Neural cell (in vitro differentiated cells): ENCODE results near the gene MT1M. TPM values are rescaled to one million over a fixed set of nuclear protein-coding genes. Genes with fewer than 3 reads are reported as not detected.

Experiments
- H2AFZ ChIP-seq: fragments of 200-600, 300-800 bp; sonication (generic), shearing (Covaris generic); 2 replicates; pipeline ENCODE4 v1.6.0; 2014; ENCODE audit warnings: low read depth, mild to moderate bottlenecking, antibody characterized with exemption, low read length, moderate library complexity
- H3F3A ChIP-seq: fragments of 200-600 bp; shearing (Covaris generic); 2 replicates; pipeline ENCODE4 v1.6.1; 2016; ENCODE audit warnings: mild to moderate bottlenecking, moderate library complexity, mixed read lengths, antibody characterized with exemption, low read length; ENCODE audit not compliant: insufficient read depth, poor library complexity, severe bottlenecking
- H3K27ac ChIP-seq: fragments of 200-600, 300-800 bp; sonication (generic), shearing (Covaris generic); 2 replicates; pipeline ENCODE4 v1.5.1; 2014; ENCODE audit warnings: mild to moderate bottlenecking, low read length, moderate library complexity
- H3K27me3 ChIP-seq: fragments of 300-800, 200-600 bp; sonication (generic), shearing (Covaris generic); 2 replicates; pipeline ENCODE4 v1.6.0; 2014; ENCODE audit warnings: mild to moderate bottlenecking, low read depth, low read length, moderate library complexity; ENCODE audit not compliant: insufficient read depth
- H3K36me3 ChIP-seq: fragments of 300-800, 200-600 bp; sonication (generic), shearing (Covaris generic); 2 replicates; pipeline ENCODE4 v1.5.1; 2014; ENCODE audit warnings: mild to moderate bottlenecking, antibody characterized with exemption, low read length, moderate library complexity; ENCODE audit not compliant: insufficient read depth
- H3K4me2 ChIP-seq: fragments of 300-800, 200-600 bp; sonication (generic), shearing (Covaris generic); 2 replicates; pipeline ENCODE4 v1.6.0; 2014; ENCODE audit warnings: mild to moderate bottlenecking, low read length
- H3K4me3 ChIP-seq: fragments of 300-800, 200-600 bp; sonication (generic), shearing (Covaris generic); 2 replicates; pipeline ENCODE4 v1.5.1; 2014; ENCODE audit warnings: mild to moderate bottlenecking, low read length, moderate library complexity
- H3K79me2 ChIP-seq: fragments of 200-600 bp; shearing (Covaris generic); replicated peaks from 2 replicates; pipeline ENCODE4 v1.6.0; 2014; ENCODE audit warnings: mild to moderate bottlenecking, low read length, moderate library complexity; ENCODE audit not compliant: insufficient read depth
- H3K9ac ChIP-seq: fragments of 300-800, 200-600 bp; sonication (generic), shearing (Covaris generic); 2 replicates; pipeline ENCODE4 v1.6.1; 2016; ENCODE audit warnings: mild to moderate bottlenecking, low read length, mixed read lengths
- H3K9me2 ChIP-seq: fragments of 200-600 bp; shearing (Covaris generic); 2 replicates; pipeline ENCODE4 v1.6.1; 2016; ENCODE audit warnings: mild to moderate bottlenecking, low read length, mixed read lengths; ENCODE audit not compliant: insufficient read depth
- H3K9me3 ChIP-seq: fragments of 200-600, 300-800 bp; sonication (generic), shearing (Covaris generic); 2 replicates; pipeline ENCODE4 v1.6.1; 2016; ENCODE audit warnings: mild to moderate bottlenecking, mixed run types, low read length, moderate library complexity, mixed read lengths
- H4K20me1 ChIP-seq: fragments of 200-600 bp; shearing (Covaris generic); 2 replicates; pipeline ENCODE4 v1.6.1; 2016; ENCODE audit warnings: mild to moderate bottlenecking, mixed run types; ENCODE audit not compliant: insufficient read depth
- EP300 ChIP-seq: fragments of 450-650 bp; conservative IDR thresholded peaks from 2 replicates; pipeline ENCODE4 v1.6.1; 2014; ENCODE audit warnings: antibody characterized with exemption, mild to moderate bottlenecking, moderate library complexity; ENCODE audit not compliant: poor library complexity, severe bottlenecking
- EZH2 ChIP-seq: fragments of 200-600, 300-800 bp; shearing (Covaris generic), sonication (generic); IDR thresholded peaks from 2 replicates; pipeline ENCODE4 v1.6.1; 2014; ENCODE audit warnings: antibody characterized with exemption, low read length, borderline replicate concordance, mild to moderate bottlenecking; ENCODE audit not compliant: insufficient read depth, poor library complexity, severe bottlenecking
- MXI1 ChIP-seq: fragments of 450-650 bp; conservative IDR thresholded peaks from 2 replicates; pipeline ENCODE4 v1.6.1; 2014; ENCODE audit warnings: antibody characterized with exemption, mild to moderate bottlenecking; ENCODE audit not compliant: poor library complexity, severe bottlenecking
- RAD21 ChIP-seq: fragments of 450-650 bp; conservative IDR thresholded peaks from 2 replicates; pipeline ENCODE4 v1.6.1; 2014; ENCODE audit warnings: antibody characterized with exemption, mild to moderate bottlenecking, moderate library complexity
- SMC3 ChIP-seq: fragments of 450-650 bp; conservative IDR thresholded peaks from 2 replicates; pipeline ENCODE4 v1.6.1; 2014; ENCODE audit warnings: antibody characterized with exemption, mild to moderate bottlenecking, moderate library complexity; ENCODE audit not compliant: poor library complexity
- polyA plus RNA-seq: library from polyadenylated mRNA; depleted of rRNA; stranded (reverse); fragments of >200 nt; gene quantifications from 2 replicates; pipeline ENCODE4 v1.2.3, GENCODE V29; 2014
- TF ChIP-seq, protein P1 (sequence below): fragments of 450-650 bp; IDR thresholded peaks from 2 replicates; pipeline ENCODE4 v1.5.1; 2014; ENCODE audit warnings: antibody characterized with exemption, mild to moderate bottlenecking, moderate library complexity; ENCODE audit not compliant: poor library complexity, severe bottlenecking

Gene MT1M
- polyA plus RNA-seq, 1 donor from 2014 or later = not detected

GRCh38 chr16:56667581-56668571, 35.4 kb downstream of the MT1M start, which contains the start of gene MT1G:
Gene MT1G (minus strand): TSS chr16:56668065. CDS start chr16:56667993, 72 bp downstream.
- peaks cover 99% of the 10 kb centered on the region for H3K27me3 ChIP-seq

GRCh38 chr16:56669005-56669839, 36.8 kb downstream of the MT1M start, which contains the start of gene MT1H:
Gene MT1H (plus strand): TSS chr16:56669814. CDS start chr16:56669885, 71 bp downstream.
- Histone ChIP-seq H3K36me3 (no peaks in the 10 kb centered on the region), H3K9me2 (no peaks in the 10 kb centered on the region), H3K27ac (no peak within 1 kb of the TSS), H3K9me3 (no peaks in the 10 kb centered on the region), H3F3A (no peaks in the 10 kb centered on the region), H2AFZ (no peak within 1 kb of the TSS), H4K20me1 (no peaks in the 10 kb centered on the region), H3K4me3 (no peak within 1 kb of the TSS), H3K9ac (no peak within 1 kb of the TSS), H3K4me2 (no peak within 1 kb of the TSS), H3K79me2 (no peaks in the 10 kb centered on the region), H3K27me3 (peaks cover 99% of the 10 kb centered on the region)
- TF ChIP-seq MXI1 (no peak), EZH2 (peak; percentile 58)

More at GRCh38 chr16:56667581-56668571, 35.4 kb downstream of the MT1M start, which contains the start of gene MT1G:
- Histone ChIP-seq H3K36me3 (no peaks in the 10 kb centered on the region), H3K9me2 (no peaks in the 10 kb centered on the region), H3K9me3 (no peaks in the 10 kb centered on the region), H4K20me1 (no peaks in the 10 kb centered on the region), H2AFZ (no peak within 1 kb of the TSS), H3K4me3 (peak within 1 kb of the TSS; percentile 46), H3K79me2 (no peaks in the 10 kb centered on the region), H3K4me2 (no peak within 1 kb of the TSS), H3K9ac (no peak within 1 kb of the TSS), H3K27ac (no peak within 1 kb of the TSS), H3F3A (no peaks in the 10 kb centered on the region)
- TF ChIP-seq MXI1 = no peak
- no peak for TF ChIP-seq EZH2
- TF ChIP-seq, protein P1, sequence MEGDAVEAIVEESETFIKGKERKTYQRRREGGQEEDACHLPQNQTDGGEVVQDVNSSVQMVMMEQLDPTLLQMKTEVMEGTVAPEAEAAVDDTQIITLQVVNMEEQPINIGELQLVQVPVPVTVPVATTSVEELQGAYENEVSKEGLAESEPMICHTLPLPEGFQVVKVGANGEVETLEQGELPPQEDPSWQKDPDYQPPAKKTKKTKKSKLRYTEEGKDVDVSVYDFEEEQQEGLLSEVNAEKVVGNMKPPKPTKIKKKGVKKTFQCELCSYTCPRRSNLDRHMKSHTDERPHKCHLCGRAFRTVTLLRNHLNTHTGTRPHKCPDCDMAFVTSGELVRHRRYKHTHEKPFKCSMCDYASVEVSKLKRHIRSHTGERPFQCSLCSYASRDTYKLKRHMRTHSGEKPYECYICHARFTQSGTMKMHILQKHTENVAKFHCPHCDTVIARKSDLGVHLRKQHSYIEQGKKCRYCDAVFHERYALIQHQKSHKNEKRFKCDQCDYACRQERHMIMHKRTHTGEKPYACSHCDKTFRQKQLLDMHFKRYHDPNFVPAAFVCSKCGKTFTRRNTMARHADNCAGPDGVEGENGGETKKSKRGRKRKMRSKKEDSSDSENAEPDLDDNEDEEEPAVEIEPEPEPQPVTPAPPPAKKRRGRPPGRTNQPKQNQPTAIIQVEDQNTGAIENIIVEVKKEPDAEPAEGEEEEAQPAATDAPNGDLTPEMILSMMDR = no peak
- no peak for TF ChIP-seq EP300
- no peak for TF ChIP-seq RAD21

DNA sequence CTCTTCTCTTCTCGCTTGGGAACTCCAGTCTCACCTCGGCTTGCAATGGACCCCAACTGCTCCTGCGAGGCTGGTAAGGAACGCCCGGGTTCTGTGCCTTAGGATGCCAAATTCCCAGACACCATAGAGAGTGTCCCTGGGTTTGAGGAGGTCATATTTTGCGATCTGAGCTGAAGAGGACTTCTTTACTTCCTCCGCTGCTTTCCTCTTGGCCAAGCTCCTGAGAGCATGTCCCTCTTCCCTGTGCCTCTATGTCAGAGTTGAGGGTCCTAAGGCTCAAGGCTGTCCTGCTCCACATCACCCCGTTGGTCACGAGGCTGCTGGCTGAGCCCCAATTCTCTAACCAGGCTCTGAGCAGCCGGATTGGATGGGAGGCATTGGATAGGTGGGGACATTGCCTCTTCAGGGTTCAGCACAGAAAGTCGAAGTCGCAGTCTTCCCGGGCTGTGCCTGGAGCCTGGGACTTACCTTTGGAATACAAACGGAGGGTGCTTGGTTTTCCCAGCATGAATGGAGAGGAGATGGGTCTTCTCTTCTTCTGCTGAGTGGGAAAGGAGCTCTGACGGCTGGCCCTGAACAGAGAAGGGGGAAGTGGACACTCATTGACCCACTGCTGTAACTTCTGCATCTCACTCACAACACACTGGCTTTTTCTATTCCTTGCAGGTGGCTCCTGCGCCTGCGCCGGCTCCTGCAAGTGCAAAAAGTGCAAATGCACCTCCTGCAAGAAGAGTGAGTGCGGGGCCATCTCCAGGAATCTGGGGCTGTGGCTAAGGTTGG, 37.6 kb downstream of the MT1M start:
- Histone ChIP-seq H3K9ac (no peak overlapping the region), H3K79me2 (no peaks in the 10 kb centered on the region), H3F3A (no peaks in the 10 kb centered on the region), H3K36me3 (no peaks in the 10 kb centered on the region), H3K9me2 (no peaks in the 10 kb centered on the region), H3K9me3 (no peaks in the 10 kb centered on the region), H3K27ac (no peak overlapping the region), H3K4me2 (no peak overlapping the region), H2AFZ (no peak overlapping the region), H4K20me1 (no peaks in the 10 kb centered on the region), H3K4me3 (no peak overlapping the region), H3K27me3 (peaks cover 93% of the 10 kb centered on the region)
- no peak for TF ChIP-seq EZH2
- TF ChIP-seq EP300 = no peak
- TF ChIP-seq SMC3 = no peak
